ENCODE results near the gene TNS3.

Gene TNS3

DNA sequence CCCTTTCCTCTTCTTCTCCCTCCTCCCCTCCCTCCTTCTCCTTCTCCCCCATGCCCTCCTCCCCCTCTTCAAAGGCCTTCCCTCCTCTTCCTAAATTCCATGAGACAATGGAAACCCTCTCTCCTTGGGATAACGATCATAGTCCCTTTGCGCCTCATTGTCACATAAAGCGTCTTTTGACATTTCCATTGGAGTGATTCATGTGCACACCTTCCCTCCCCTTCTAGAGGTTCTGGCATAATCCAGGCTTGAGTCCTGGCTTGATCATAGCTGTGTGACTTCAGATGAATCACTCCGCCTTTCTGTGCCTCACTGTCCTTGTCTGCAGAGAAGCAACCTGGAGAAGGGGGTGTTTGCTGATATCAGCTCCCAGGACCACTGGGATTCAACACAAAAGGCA is 204.2 kb downstream of the TNS3 start:
- no peak for DNase-seq

DNA sequence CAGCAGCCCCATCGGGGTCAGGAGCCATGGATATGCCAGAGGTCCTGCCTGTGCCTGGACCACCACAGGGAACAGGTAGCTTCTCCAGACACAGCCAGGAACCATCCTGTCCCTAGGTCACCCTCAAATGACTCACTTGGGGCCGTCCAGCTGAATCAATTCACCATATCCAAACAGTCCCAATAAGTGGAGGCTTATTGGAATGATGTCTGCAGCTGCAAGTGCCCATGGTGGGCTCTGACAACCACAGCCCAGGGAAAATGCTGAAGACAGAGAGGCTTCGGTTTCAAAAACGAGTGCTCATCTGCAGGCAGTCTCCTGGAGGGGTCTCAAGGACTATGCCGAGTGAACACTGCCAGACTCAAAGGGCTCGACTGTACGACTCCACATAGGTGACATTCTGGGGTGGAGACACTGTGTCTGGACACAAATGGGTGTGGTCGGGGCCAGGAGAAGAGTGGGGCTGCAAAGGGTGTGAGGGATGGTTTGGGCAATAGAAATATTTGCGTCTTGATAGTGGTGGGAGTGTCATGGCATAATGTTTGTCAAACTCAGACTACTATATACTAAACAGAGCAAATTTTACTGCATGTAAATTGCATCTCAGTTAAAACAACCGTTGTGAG is 204.8 kb downstream of the TNS3 start:
- DNase-seq, result no peak

DNA sequence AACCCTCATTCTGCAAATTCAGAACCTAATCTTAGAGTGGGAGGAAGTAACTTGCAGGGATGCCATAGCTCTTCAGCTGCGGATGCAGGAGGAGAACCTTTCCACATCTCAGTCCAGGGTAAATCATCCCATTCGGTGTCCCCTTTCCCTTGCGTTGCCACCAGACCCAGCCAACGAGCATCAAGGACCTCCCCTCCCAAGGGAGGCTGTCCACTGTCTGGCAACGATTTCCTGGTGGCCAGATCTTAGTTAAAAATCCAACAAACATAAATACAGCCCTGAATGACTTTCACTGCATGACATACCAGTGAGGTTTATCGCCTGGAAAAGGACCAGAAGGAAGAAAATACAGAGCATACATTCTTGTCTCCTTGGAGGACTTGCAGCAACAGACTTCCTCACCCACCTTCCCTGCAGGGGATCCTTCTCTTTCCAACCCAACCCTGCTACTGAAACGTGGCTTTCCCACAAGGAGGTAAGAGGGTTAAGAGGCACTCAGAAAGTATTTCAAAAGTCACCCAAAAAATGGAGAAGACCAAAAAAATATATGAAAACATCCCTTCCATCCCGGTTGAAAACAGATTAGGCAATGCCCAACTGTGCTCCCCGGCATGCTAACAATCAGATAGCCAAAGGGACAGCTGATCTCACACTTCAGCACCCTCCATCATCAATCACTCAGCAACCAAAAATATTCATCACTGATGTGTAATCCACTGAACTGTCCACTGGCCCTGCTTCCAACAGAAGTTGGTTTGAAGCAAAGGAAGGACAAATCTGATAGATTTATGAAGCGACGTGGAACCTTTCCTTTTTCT is 206.6 kb downstream of the TNS3 start:
- DNase-seq, result no peak

DNA sequence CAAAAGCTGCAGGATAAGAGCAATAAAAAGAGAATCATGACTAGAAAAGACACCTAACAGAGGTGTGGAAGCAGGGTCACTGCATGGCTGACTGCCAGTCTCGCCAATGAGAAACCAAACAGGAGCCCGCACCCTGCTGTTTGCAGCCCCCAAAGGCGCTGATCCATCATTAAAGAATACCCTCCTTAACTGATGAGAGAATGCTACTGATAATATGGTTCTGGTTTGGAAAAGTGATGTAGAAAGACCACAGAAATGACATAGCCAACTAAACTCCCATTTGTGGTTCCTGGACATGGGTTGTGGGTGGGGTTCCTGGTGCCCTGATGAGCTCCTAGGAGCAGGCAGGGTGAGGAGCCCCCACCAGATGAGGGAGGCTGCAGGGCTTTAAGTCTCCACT is 207.4 kb downstream of the TNS3 start:
- DNase-seq, result no peak

DNA sequence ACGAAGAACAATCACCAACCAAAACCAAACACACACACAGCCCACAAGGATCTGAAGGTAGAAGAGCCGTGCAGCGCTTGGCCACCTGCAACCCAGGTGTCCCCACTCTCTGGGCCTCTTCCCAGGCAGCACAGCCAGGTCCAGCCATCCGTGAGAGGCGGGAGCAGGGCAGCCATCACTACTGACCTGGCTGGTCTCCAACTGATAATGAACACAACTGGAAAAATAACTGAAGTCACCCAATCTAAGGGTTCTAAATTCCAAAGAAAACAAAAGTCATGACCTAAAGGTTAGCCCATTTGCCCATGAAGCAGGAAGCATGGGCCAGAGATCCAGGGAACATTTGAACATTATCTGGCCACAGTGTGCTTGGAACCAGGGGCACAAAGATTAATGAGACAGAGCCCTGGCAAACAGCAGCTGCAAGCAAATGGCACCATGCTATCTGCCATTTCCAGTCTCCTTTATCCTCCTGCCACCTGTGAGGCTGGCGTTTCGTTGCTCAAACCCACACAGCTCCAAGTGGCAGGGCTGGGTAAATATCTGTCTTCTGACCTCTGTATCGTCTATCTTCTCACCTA is 207.9 kb downstream of the TNS3 start:
- no peak for DNase-seq

DNA sequence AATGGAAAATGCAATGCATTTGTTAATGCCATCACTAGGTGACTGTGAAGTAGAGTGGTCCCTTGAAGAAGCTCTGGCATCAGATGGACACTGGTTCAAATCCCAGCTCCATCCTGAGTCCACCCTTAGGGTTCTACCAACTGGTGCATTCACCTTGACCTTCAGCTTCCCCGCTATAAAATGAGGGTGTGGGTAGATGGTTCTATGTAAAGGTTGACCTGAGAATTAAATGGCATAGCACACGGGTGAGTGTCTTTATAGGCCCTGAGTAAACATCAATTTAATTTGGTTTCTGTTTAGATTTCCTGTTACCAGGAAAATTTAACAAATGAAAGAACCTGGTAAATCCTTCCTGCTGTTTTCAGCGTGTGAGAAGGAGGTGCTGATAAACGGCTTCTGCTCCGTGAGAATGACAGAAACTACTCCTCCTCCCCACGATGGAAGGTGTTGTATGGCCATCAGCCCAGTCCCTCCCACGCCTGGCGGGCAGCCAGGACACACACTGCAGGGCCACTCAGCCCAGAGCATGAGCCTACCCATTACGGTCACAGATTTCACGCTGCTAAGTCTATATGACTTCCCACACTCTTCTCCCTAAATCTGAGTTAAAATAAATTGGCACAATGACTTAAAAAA is 210.1 kb downstream of the TNS3 start:
- DNase-seq, result no peak

DNA sequence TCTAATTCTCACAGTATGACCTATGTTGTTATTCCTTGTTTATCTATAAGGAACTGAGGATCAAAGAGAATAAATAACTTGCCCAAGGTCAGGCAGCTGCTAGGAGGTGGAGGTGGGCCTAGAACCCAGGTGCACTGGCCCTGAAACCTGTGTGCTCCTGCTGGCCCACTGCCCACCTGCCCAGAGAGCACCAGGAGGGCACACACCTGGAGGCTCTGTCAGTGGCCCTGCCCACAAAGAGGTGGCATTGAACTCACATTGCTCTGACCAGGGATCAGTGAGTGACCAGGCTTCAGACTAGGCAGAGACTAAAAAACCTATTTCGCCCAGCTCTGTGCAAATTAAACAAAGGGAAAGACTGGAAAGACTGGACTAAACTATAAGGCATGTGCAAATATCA is 210.6 kb downstream of the TNS3 start:
- no peak for DNase-seq

DNA sequence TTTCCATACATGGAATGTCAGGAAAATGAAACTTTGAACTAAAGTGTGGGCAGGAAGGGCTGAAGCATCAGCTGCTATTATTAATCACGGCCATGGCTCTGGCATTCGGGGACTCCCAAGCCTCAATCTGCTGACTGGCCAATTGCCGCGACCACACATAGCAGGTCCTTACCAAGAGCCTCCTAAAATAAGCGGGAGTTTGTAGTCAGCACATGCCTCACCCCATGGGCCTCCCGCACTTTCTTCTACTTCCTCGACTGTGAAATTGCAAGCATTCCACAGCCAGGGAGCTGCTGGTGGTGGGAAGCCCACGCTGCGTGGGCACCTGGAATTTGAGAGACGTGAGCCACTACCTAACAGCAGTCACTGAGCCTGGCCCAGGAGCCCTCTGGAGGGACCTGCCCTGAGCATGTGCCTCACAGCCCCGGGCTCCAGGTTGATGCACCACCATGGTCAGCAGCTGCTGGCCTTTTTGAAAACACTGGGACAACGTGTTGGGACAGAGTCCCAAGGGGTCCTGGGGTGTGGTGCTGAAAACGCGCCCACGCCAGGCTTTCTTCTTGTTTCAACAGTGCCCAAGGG is 211.4 kb downstream of the TNS3 start:
- DNase-seq, result no peak

DNA sequence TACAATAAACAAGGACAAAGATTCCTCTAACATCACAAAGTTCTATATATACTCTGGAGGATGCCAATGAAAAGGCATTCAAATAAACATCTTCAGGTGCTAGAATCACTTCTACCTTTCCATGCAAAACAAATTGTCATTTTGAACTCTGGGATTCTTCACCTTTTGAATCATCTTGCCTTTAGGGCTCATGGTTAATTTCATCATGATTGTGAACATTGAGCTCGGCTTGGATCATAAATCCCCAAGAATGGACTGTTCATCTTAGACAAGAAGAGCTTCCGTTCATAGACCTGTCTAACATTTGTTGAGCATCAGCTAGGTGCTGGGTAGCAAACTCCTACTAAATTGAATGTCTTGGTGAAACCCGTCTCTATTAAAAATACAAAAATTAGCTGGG is 212.2 kb downstream of the TNS3 start:
- no peak for DNase-seq

DNA sequence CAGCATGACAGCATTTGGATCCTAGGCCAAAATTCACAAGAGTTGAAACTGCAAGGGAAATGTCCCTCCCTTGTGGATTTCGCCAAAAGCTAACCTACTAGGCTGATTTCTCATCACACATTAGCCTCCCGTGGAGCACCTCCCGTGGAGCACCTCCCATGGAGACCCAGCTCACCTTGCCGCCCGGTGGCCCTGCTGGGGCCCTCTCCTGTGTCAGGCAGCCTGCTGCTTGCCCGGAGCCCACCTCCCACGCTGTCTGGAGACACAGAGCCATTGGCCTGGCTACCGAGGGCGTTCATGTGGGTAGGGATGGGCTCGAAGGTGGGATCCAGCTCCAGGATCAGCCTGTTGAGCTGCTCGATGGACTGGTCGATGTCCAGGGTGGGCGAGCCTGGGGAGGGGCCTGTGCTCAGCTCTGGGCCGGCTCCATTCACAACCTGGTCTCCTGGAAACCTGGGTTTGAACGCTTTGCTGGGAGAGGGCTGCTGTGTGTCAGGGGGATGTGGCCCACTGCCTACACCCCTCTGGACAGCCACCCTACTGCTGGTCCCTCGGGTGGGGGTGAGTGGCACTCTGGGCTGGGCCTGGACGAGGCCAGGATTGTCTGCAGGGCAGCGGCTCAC is 213.6 kb downstream of the TNS3 start:
- no peak for DNase-seq

DNA sequence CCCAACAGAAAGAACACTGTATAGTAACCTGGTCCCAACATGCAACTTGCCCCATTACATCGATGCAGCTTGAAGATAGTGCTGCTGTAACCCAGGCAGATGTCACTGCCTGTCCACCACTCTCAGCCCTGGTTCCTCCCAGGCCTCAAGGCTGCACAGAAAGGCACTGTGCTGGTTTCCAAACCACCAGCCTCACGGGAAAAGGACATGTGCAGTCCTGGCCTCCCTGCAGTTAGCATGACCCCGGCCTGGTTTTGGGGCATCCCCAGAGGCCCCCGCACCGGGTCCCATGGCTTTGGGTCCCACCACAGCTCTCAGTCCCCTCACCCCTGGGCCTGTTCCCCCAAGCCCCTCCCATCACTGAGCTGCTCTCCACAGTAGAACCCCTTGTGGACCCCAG is 214.5 kb downstream of the TNS3 start:
- DNase-seq, result no peak

DNA sequence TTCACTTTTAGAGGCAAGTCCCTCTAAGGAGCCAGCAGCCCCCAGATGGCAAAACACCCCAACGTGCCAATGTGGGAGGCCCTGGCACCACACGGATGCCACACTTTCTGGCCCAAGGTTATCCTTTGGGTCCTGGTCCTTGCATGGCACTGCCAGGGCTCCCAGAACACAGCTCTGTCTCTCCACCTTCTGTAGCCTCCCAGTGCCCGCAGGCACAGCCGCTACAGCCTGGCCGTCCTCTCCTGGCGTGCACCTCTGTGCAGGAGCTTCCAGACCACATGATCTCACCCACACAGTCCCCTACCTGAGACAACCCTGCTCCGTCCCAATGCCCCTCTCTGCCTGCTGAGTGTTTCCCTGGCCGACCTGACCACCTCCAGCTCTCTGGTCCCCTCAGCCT is 215.0 kb downstream of the TNS3 start:
- no peak for DNase-seq

DNA sequence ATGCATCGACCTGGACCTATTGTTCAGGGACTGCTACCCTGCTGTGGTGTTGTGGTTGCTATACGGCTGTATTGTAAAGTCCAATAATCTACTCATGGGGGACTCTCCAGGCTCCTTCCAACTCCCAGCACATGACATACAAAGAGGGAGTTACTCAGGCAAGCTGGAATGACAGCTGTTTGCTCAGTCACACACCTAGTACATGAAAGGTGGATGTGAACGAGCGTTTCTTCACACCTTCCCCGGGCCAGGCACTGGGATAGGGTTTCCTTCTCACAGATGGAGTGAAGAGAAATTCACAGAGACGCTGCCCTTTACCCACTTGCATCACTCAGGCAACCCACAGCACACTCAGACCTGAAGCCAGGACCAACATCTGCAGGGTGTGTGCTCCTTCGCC is 215.7 kb downstream of the TNS3 start:
- DNase-seq, result no peak

DNA sequence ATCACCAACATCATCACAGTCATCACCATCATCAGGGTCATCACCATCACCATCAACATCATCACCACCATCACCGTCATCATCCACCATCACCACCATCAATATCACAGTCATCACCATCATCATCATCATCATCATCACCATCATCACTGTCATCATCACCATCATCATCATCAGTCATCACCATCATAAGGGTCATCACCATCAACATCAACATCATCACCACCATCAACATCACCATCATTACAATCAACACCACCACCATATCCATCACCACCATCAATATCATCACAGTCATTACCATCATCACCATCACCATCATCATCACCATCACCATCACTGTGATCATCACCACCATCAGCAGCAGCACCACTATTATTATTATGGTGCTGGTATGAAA is 218.9 kb downstream of the TNS3 start:
- no peak for DNase-seq

DNA sequence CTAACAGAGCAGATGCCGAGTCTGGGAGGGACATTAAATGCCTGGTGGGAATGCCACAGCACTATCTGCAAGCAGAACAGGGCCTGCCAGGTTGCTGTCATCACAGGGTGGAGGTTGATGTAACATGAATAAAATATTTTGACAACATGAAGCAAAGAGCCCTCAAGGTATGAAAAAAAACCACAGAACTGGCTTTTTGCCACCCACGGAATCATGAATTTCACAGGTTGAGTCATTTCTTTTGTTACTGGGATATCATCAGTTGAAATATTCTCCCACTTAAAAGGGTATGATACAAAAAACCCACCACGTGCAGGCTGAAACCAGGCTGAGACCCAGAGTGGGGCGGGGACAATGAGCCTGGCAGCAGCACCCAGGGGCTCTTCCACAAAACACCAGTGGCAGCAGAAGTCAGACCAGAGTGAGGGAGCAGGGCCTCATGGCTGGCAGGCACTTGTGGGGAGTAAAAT is 220.1 kb downstream of the TNS3 start:
- DNase-seq, result no peak

DNA sequence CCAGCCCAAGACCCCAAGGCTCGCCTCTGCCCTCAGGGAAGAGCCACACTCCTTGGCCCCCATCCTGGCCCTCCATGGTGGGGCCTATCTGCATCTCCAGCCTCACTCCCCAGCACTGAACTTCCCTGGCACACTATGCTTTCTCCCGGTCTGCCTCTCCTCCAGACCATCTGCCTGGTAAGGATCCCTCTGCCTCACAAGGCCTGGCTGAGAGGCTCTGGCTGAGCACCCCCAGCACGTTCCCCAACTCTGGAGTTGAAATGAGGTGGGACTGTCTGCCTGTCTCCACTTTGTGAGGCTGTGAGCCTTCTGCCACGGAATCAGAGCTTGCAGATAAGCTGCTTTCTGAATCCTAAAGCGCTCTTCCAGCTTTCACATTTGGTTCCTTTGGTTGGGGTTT is 220.7 kb downstream of the TNS3 start:
- DNase-seq, result no peak

DNA sequence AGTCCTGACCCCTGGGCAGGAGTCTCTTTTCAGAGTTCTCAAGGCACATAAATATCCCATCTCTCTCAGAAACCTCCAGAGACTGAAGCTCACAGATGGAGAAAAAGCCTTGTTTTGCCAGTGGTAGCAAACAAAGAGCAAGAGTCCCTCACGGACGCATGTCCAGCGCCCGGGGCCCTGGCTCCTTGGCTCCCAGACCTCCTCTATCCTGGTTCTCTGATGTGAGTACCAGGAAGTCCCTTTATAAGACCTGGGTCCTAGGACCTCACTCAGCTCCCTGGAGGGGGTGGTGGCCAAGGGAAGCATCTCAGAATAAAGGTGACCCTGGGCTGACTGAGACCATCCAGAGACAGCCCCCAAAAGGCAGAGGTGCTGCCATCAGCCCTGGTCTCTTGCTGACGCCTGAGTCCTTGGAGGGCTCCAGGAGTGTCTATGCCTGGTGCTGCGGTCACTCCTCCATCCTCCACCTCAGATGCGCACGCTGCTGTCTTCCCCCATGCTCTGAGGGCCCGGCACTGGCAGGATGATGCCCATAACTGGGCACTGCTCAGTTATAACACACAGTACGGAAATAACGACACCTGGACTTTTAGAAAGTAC is 221.5 kb downstream of the TNS3 start:
- no peak for DNase-seq

DNA sequence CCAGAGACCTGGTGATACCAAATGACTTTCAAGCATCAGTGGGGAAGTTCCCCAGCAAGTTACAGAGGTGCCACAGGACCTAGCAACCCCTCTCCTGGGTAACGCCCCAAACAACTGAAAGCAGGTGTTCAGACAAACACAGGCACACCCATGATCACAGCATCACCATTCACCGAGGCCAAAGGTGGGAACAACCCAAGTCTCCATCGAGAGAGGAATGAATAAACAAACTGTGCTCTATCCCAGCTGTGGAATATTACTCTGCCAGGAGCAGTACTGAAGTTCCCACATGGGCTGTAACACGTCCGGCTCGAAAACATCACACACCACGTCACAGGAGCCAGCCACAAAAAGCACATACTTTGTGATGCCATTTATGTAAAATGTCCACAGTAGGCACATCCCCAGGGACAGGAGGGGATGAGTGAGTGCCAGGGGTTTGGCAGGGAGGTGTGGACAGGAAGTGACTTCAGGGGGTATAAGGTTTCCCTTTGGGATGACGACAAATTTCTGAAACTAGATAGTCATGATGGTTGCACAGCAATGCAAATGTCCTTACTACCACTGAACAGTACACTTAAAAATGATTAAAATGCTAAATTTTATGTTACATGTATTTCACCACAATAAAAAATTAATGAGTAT is 222.8 kb downstream of the TNS3 start:
- DNase-seq, result no peak

DNA sequence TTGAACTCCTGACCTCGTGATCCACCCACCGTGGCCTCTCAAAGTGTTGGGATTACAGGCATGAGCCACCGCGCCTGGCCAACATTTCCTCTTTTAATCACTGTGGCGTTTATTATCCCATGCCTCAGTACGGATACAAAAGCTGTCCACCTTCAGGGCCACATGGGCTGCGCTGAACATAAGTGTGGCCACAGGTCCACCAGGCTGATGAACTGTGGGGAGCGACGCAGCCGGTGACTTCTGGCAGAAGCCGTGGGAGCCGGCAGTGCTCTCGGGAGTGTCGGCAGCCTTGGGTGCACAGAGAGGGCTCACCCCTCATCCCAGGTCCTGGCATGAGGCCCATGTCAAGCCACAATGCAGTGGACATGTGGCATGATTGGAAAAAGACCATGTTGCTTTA is 223.6 kb downstream of the TNS3 start:
- DNase-seq, result no peak

DNA sequence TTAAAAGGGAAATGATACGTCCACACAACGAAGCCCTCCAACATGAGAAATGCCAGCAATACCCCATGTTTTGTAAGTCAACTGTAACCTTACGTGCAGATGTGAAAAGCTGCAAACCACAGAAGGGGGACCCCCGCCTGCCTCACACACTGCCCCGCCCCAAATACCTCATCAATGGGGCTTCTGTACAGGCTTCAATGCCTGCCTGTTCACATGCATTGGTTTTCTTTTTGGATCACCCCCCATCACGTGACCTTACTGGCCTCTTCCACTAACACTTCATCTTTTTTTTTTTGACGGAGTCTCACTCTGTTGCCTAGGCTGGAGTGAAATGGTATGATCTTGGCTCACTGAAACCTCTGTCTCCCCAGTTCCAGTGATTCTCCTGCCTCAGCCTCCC is 224.0 kb downstream of the TNS3 start:
- no peak for DNase-seq

DNA sequence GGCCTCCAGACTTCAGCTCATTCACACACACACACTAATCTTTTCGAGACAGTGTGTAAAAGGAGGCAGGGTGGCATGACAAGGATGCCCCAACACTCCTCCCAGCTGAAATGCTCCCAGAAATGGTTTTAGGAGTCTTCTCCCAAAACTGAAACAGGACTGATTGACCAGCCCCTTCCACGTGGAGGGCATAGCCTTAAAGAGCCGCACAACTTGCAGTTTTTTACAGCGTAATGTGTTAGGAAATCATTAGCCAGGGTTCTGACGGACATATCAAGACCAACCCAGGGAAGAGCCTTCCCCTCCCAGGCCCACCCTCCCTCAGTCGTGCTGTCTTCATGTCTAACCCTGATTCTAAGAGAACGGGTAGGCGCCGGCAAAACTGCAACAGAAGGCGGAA is 224.6 kb downstream of the TNS3 start:
- DNase-seq, result no peak

DNA sequence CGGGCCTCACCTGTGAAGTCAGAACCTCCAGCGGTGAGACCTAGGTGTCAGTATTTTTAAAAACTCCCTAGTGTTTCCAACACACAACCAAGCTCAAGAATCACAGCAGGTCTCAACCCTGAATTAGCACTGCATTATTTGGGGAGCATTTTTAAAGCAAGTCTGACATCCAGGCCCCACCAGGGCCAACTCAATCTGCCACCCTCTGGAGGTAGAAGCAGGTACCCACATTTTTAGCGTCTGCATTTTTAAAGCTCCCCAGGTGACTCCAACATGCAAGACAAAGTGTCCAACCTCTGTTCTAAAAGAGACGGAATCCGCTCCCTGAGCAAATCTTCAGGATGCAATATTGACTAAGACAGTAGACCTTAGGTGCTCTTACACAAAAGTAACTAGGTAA is 225.7 kb downstream of the TNS3 start:
- DNase-seq, result no peak
